ENCODE measurements around the gene IFNK. TPM values are rescaled to one million over a fixed set of nuclear protein-coding genes. Genes with fewer than 3 reads are reported as not detected.
A peak's percentile ranks its signal among the peaks of the same experiment; 100 is the strongest.

IFNK gene
- total RNA-seq, 1 experiment from 2014 or later = not detected

DNA sequence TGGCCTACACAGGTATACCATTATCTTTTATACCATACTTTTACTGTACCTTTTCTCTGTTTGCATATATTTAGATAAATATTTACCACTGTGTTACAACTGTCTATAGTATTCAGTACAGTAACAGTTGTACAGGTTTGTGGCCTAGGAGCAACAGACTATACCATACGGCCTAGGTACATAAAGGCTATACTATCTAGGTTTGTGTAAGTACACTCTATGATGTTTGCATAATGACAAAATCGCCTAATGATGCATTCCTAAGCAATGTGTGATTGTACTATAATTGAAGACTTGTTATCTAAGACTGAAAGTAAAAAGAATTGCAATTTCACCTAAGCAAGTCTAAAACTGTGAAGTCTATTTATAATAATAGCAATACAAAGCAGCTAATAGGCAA lies 45.3 kb downstream of the IFNK start:
- no peak overlapping the region for H3K4me3 ChIP-seq
- no peak overlapping the region for H2AFZ ChIP-seq
- peaks cover 23% of the 10 kb centered on the region for H3K4me1 ChIP-seq (replicated peaks; ENCODE audit: insufficient read depth)
- H3F3A ChIP-seq (ENCODE audit: insufficient read depth, low read depth) = peaks cover 3% of the 10 kb centered on the region; the same call in 1 of the 2 replicates
- no peak for TF ChIP-seq EZH2 (IDR thresholded peaks at IDR 0.05; ENCODE audit: low read depth)
- TF ChIP-seq, protein P1, sequence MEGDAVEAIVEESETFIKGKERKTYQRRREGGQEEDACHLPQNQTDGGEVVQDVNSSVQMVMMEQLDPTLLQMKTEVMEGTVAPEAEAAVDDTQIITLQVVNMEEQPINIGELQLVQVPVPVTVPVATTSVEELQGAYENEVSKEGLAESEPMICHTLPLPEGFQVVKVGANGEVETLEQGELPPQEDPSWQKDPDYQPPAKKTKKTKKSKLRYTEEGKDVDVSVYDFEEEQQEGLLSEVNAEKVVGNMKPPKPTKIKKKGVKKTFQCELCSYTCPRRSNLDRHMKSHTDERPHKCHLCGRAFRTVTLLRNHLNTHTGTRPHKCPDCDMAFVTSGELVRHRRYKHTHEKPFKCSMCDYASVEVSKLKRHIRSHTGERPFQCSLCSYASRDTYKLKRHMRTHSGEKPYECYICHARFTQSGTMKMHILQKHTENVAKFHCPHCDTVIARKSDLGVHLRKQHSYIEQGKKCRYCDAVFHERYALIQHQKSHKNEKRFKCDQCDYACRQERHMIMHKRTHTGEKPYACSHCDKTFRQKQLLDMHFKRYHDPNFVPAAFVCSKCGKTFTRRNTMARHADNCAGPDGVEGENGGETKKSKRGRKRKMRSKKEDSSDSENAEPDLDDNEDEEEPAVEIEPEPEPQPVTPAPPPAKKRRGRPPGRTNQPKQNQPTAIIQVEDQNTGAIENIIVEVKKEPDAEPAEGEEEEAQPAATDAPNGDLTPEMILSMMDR (conservative IDR thresholded peaks at IDR 0.05) = no peak
- POLR2A ChIA-PET (ENCODE audit: unreplicated experiment) = no interaction called here
- H3K79me2 ChIP-seq (ENCODE audit: low read depth) = 0 out of 2 replicates have a peak, but pooled peaks cover 4% of the 10 kb centered on the region
- no peaks in the 10 kb centered on the region for H3K9me2 ChIP-seq (ENCODE audit: insufficient read depth)
- no peaks in the 10 kb centered on the region for H4K20me1 ChIP-seq (ENCODE audit: insufficient read depth)
- H3K27ac ChIP-seq = no peak overlapping the region
- CTCF ChIA-PET = no interaction called here
- H3K36me3 ChIP-seq (ENCODE audit: low read depth) = no peaks in the 10 kb centered on the region
- H3K4me2 ChIP-seq = 0 out of 2 replicates have a peak overlapping the region, but pooled peaks have one; percentile 11
- peak in 1 of 2 experiments; percentile 74 for DNase-seq
- no peaks in the 10 kb centered on the region for H3K9me3 ChIP-seq (ENCODE audit: insufficient read depth, low read depth)
- intact Hi-C loops (cut with micrococcal nuclease; ENCODE audit: unreplicated experiment) = no loop called here
- H3K27me3 ChIP-seq (ENCODE audit: insufficient read depth, low read depth) = no peaks in the 10 kb centered on the region
- BruUV-seq (replicated peaks) = no TSS peak

DNA sequence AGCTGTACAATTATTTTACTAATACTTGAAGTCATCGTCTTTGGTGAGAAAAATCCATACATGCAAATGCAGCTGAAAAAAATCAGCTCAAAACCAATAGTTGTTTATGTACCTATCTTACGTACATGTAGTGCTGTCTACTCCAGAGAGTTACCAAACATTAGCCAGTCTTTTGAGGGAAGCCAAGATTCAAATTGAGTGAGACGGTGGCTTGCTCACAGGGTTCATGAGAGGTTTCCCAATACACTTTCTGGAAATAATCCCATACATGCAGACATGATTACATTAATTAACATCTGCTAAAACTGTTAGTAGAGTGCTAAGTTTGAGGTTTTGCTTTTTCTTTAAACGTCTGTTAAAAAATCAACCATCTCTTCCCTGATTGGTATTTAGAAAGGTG lies 46.9 kb downstream of the IFNK start:
- intact Hi-C loops (cut with micrococcal nuclease; ENCODE audit: unreplicated experiment) = no loop called here
- no peaks in the 10 kb centered on the region for H3K9me2 ChIP-seq (ENCODE audit: insufficient read depth)
- no TSS peak for BruUV-seq (replicated peaks)

DNA sequence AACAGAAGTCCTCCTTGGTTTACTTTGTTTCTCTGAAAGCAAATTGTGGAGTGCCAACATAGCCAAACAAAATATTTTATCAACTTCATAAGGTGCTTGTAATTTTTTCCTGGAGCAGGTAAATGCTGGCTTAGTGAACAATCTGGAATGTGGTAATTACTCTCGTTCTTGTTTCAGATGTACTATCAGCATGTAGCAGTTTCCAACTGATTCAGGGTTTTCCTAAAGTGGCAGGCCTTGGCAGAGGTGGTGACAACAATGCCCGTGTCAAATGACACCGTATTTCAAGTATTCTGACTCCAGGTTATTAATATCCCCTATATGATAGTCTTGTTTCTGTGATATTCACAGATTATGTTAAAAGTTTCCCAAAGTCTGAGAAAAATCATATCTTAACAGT lies 48.0 kb downstream of the IFNK start:
- H3K27me3 ChIP-seq (ENCODE audit: insufficient read depth, low read depth) = no peaks in the 10 kb centered on the region
- no peaks in the 10 kb centered on the region for H3K9me2 ChIP-seq (ENCODE audit: insufficient read depth)
- BruUV-seq (replicated peaks) = no TSS peak
- no peak for DNase-seq
- H3K27ac ChIP-seq = no peak overlapping the region
- 0 out of 2 replicates have a peak, but pooled peaks cover 4% of the 10 kb centered on the region for H3K79me2 ChIP-seq (ENCODE audit: low read depth)
- no peaks in the 10 kb centered on the region for H3K9me3 ChIP-seq (ENCODE audit: insufficient read depth, low read depth)
- peaks cover 29% of the 10 kb centered on the region for H3K4me1 ChIP-seq (replicated peaks; ENCODE audit: insufficient read depth)
- no peak for TF ChIP-seq EZH2 (IDR thresholded peaks at IDR 0.05; ENCODE audit: low read depth)
- TF ChIP-seq, protein P1 (conservative IDR thresholded peaks at IDR 0.05) = no peak
- no peak overlapping the region; the same call in 1 of the 2 replicates for H2AFZ ChIP-seq
- no peaks in the 10 kb centered on the region for H3K36me3 ChIP-seq (ENCODE audit: low read depth)
- H3K4me3 ChIP-seq = peak overlapping the region; percentile 62
- H4K20me1 ChIP-seq (ENCODE audit: insufficient read depth) = no peaks in the 10 kb centered on the region
- ChIA-PET CTCF (no interaction called here), POLR2A (ENCODE audit: unreplicated experiment) (no interaction called here)
- intact Hi-C loops (cut with micrococcal nuclease; ENCODE audit: unreplicated experiment) = no loop called here
- peaks cover 3% of the 10 kb centered on the region; the same call in 1 of the 2 replicates for H3F3A ChIP-seq (ENCODE audit: insufficient read depth, low read depth)
- peak overlapping the region; percentile 78 for H3K4me2 ChIP-seq

More for the DNA sequence above, 46.9 kb downstream of the IFNK start:
- Histone ChIP-seq H2AFZ (no peak overlapping the region), H3F3A (ENCODE audit: insufficient read depth, low read depth) (peaks cover 3% of the 10 kb centered on the region; the same call in 1 of the 2 replicates), H3K9me3 (ENCODE audit: insufficient read depth, low read depth) (no peaks in the 10 kb centered on the region), H3K4me1 (replicated peaks; ENCODE audit: insufficient read depth) (peaks cover 29% of the 10 kb centered on the region), H3K36me3 (ENCODE audit: low read depth) (no peaks in the 10 kb centered on the region), H3K27me3 (ENCODE audit: insufficient read depth, low read depth) (no peaks in the 10 kb centered on the region), H4K20me1 (ENCODE audit: insufficient read depth) (no peaks in the 10 kb centered on the region), H3K4me2 (no peak overlapping the region), H3K4me3 (no peak overlapping the region), H3K27ac (no peak overlapping the region), H3K79me2 (ENCODE audit: low read depth) (0 out of 2 replicates have a peak, but pooled peaks cover 4% of the 10 kb centered on the region)
- DNase-seq = no peak
- ChIA-PET POLR2A (ENCODE audit: unreplicated experiment) (no interaction called here), CTCF (no interaction called here)
- TF ChIP-seq EZH2 (IDR thresholded peaks at IDR 0.05; ENCODE audit: low read depth) = no peak
- TF ChIP-seq, protein P1 (conservative IDR thresholded peaks at IDR 0.05) = no peak

All from PC-9 (cell line).